Keratinocyte (primary cell): ENCODE measurements around the gene PKNOX2.

Source experiments
- EZH2 ChIP-seq: IDR thresholded peaks from one replicate; pipeline ENCODE4 v1.6.1; 2012; ENCODE audit warnings: inconsistent platforms, mild to moderate bottlenecking, low read length, moderate library complexity
- TF ChIP-seq, protein P1 (sequence below), 3 experiments: IDR thresholded peaks in 1 of 3; conservative IDR thresholded peaks in 1 of 3; optimal IDR thresholded peaks in 1 of 3; 2 replicates in 2 of 3; 3 replicates in 1 of 3; pipeline versions ENCODE3 to v1.5.1; 2011; ENCODE audit warnings: low read length in 3 of 3, mild to moderate bottlenecking in 3 of 3, moderate library complexity in 2 of 3, control low read depth in 1 of 3, inconsistent platforms in 1 of 3; ENCODE audit not compliant: insufficient read depth in 2 of 3; ENCODE audit errors: extremely low read depth in 1 of 3

GRCh38 chr11:125412177-125412496, 247.6 kb downstream of the PKNOX2 start:
- no peak for TF ChIP-seq EZH2
- TF ChIP-seq, protein P1, sequence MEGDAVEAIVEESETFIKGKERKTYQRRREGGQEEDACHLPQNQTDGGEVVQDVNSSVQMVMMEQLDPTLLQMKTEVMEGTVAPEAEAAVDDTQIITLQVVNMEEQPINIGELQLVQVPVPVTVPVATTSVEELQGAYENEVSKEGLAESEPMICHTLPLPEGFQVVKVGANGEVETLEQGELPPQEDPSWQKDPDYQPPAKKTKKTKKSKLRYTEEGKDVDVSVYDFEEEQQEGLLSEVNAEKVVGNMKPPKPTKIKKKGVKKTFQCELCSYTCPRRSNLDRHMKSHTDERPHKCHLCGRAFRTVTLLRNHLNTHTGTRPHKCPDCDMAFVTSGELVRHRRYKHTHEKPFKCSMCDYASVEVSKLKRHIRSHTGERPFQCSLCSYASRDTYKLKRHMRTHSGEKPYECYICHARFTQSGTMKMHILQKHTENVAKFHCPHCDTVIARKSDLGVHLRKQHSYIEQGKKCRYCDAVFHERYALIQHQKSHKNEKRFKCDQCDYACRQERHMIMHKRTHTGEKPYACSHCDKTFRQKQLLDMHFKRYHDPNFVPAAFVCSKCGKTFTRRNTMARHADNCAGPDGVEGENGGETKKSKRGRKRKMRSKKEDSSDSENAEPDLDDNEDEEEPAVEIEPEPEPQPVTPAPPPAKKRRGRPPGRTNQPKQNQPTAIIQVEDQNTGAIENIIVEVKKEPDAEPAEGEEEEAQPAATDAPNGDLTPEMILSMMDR (optimal IDR thresholded peaks at IDR 0.05 in 1 of 3, IDR thresholded peaks at IDR 0.05 in 1 of 3, conservative IDR thresholded peaks at IDR 0.05 in 1 of 3; ENCODE audit: extremely low read depth in 1 of 3, insufficient read depth in 2 of 3, low read length in 3 of 3), result no peak
